Suprapubic skin (tissue), 4 donors: ENCODE measurements around the gene MYH14. TPM values are rescaled to one million over a fixed set of nuclear protein-coding genes. Genes with fewer than 3 reads are reported as not detected.

Experiments
- DNase-seq, 2 donors: peaks; one replicate each; pipeline ENCODE4 v3.0.0-alpha.2; 2019; ENCODE audit warnings: low spot score in 2 of 2
- H3K27ac ChIP-seq: fragments of 200-600 bp; sonication (generic); one replicate; pipeline ENCODE4 v1.5.1; 2019
- H3K27me3 ChIP-seq: fragments of 200-600 bp; sonication (generic); one replicate; pipeline ENCODE4 v1.5.1; 2019
- H3K36me3 ChIP-seq: fragments of 200-600 bp; sonication (generic); one replicate; pipeline ENCODE4 v1.5.1; 2019
- H3K4me1 ChIP-seq: fragments of 200-600 bp; sonication (generic); one replicate; pipeline ENCODE4 v1.5.1; 2019
- H3K4me3 ChIP-seq: fragments of 200-600 bp; sonication (generic); one replicate; pipeline ENCODE4 v1.5.1; 2019; ENCODE audit warnings: mild to moderate bottlenecking
- H3K9me3 ChIP-seq: fragments of 200-600 bp; sonication (generic); one replicate; pipeline ENCODE4 v1.5.1; 2019
- CTCF ChIP-seq, 2 donors: fragments of 200-600 bp in 1 of 2; fragments of 450-650 bp in 1 of 2; sonication (generic) in 1 of 2; IDR thresholded peaks; one replicate each; pipeline ENCODE4 v1.5.1; 2016 to 2019; ENCODE audit warnings: antibody characterized with exemption in 2 of 2, mild to moderate bottlenecking in 1 of 2, moderate library complexity in 1 of 2
- EP300 ChIP-seq: sonication (generic); formaldehyde crosslinking; IDR thresholded peaks from one replicate; pipeline ENCODE4 v1.6.1; 2017; ENCODE audit warnings: antibody characterized with exemption
- POLR2A ChIP-seq, 2 donors: fragments of 450-650 bp; IDR thresholded peaks; one replicate each; pipeline ENCODE4 v1.6.1; 2017; ENCODE audit warnings: antibody characterized with exemption in 2 of 2, mild to moderate bottlenecking in 2 of 2, moderate library complexity in 2 of 2
- POLR2AphosphoS5 ChIP-seq, 3 donors: sonication (generic); formaldehyde crosslinking; IDR thresholded peaks; one replicate each; pipeline ENCODE4 v1.6.1; 2017; ENCODE audit warnings: antibody characterized with exemption in 3 of 3
- WGBS: methylation state at CpG from one replicate; pipeline ENCODE4 v1.1.5; 2018; 5-methylcytosine and 5-hydroxymethylcytosine counted together
- total RNA-seq, 4 donors: library from RNA; depleted of rRNA; stranded (reverse); fragments of >200 nt; gene quantifications; one replicate each; pipeline ENCODE4 v1.1.0, GENCODE V29; 2016

Gene MYH14
- total RNA-seq, 4 donors from 2014 or later: 84.8 to 116 (median 104) TPM

- Histone ChIP-seq H3K27ac (no peak overlapping the region), H3K4me1 (peaks cover 25% of the 10 kb centered on the region), H3K9me3 (no peaks in the 10 kb centered on the region), H3K27me3 (peaks cover 72% of the 10 kb centered on the region), H3K4me3 (no peak overlapping the region), H3K36me3 (no peaks in the 10 kb centered on the region)
- 4% methylated on average over 18 of the region's 18 CpGs for WGBS
- DNase-seq: no peak
- TF ChIP-seq CTCF (IDR thresholded peaks at IDR 0.05) (no peak), EP300 (no peak), POLR2AphosphoS5 (IDR thresholded peaks at IDR 0.05) (no peak), POLR2A (IDR thresholded peaks at IDR 0.05) (no peak)
Observed at GRCh38 chr19:50315773-50316448, 112.5 kb downstream of the MYH14 start.

DNA sequence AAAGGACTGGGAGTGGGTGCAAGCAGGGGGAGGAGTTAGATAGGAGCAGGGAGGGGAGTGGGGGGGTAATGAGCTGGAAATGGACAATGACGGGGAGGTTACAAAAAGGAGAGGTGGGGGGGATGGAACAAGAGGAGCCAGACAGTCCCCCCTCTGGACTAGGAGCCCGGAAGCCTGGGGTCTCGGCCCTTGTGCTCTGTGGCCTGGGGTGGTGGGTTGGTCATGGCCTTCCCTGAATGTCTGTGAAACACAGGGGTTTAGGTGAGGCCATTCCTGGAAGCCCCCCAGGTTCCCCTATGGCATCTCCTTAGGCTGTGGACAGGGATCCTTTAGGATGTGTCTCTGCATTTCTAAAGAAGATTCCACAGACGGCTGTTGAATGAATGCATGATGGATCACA lies 113.7 kb downstream of the MYH14 start:
- 79% methylated on average over 3 of the region's 4 CpGs for whole genome bisulfite sequencing
- Histone ChIP-seq H3K4me1 (peaks cover 20% of the 10 kb centered on the region), H3K9me3 (no peaks in the 10 kb centered on the region), H3K27ac (no peak overlapping the region), H3K27me3 (peaks cover 61% of the 10 kb centered on the region), H3K36me3 (no peaks in the 10 kb centered on the region), H3K4me3 (no peak overlapping the region)
- no peak for DNase-seq
- TF ChIP-seq POLR2A (IDR thresholded peaks at IDR 0.05) (no peak), POLR2AphosphoS5 (IDR thresholded peaks at IDR 0.05) (no peak), EP300 (no peak), CTCF (IDR thresholded peaks at IDR 0.05) (no peak)

DNA sequence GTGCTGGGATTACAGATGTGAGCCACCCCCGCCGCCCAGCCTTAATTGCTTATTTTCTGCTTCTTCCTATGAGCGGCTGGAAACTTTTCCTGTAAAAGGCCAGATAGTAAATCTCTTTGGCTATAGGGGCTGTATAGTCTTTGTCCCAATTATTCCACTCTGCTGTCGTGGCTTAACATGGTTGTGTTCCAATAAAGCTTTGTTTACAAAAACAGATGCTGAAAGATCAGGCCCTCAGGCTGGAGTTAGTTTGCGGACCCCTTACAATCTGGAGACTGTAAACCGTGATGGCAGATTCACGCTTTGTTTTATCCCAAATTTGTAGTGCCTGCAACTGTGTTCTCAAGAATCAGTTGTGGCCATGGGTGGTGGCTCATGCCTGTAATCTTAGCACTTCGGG lies 115.0 kb downstream of the MYH14 start:
- Histone ChIP-seq H3K36me3 (no peaks in the 10 kb centered on the region), H3K27me3 (peaks cover 51% of the 10 kb centered on the region), H3K4me3 (no peak overlapping the region), H3K27ac (no peak overlapping the region), H3K4me1 (peaks cover 11% of the 10 kb centered on the region), H3K9me3 (no peaks in the 10 kb centered on the region)
- 84% methylated on average over 8 of the region's 8 CpGs for WGBS
- TF ChIP-seq EP300 (no peak), CTCF (IDR thresholded peaks at IDR 0.05) (no peak), POLR2AphosphoS5 (IDR thresholded peaks at IDR 0.05) (no peak), POLR2A (IDR thresholded peaks at IDR 0.05) (no peak)
- DNase-seq: no peak

GRCh38 chr19:50319156-50319555 lies 115.7 kb downstream of the MYH14 start:
- H3K36me3 ChIP-seq: no peaks in the 10 kb centered on the region
- no peak overlapping the region for H3K4me3 ChIP-seq
- peaks cover 44% of the 10 kb centered on the region for H3K27me3 ChIP-seq
- peaks cover 12% of the 10 kb centered on the region for H3K4me1 ChIP-seq
- no peak overlapping the region for H3K27ac ChIP-seq
- WGBS: 86% methylated on average over 11 of the region's 11 CpGs
- no peak for DNase-seq
- TF ChIP-seq CTCF (IDR thresholded peaks at IDR 0.05) (no peak), EP300 (no peak), POLR2AphosphoS5 (IDR thresholded peaks at IDR 0.05) (no peak), POLR2A (IDR thresholded peaks at IDR 0.05) (no peak)
- no peaks in the 10 kb centered on the region for H3K9me3 ChIP-seq

GRCh38 chr19:50320051-50320450 lies 116.6 kb downstream of the MYH14 start:
- no peaks in the 10 kb centered on the region for H3K36me3 ChIP-seq
- no peak for DNase-seq
- peaks cover 35% of the 10 kb centered on the region for H3K27me3 ChIP-seq
- 94% methylated on average over 9 of the region's 12 CpGs for WGBS
- peaks cover 16% of the 10 kb centered on the region for H3K4me1 ChIP-seq
- H3K27ac ChIP-seq: no peak overlapping the region
- TF ChIP-seq POLR2A (IDR thresholded peaks at IDR 0.05) (no peak), CTCF (IDR thresholded peaks at IDR 0.05) (no peak), EP300 (no peak), POLR2AphosphoS5 (IDR thresholded peaks at IDR 0.05) (no peak)
- no peaks in the 10 kb centered on the region for H3K9me3 ChIP-seq
- H3K4me3 ChIP-seq: no peak overlapping the region
